ENCODE measurements around the gene MSI2.

Gene MSI2

DNA sequence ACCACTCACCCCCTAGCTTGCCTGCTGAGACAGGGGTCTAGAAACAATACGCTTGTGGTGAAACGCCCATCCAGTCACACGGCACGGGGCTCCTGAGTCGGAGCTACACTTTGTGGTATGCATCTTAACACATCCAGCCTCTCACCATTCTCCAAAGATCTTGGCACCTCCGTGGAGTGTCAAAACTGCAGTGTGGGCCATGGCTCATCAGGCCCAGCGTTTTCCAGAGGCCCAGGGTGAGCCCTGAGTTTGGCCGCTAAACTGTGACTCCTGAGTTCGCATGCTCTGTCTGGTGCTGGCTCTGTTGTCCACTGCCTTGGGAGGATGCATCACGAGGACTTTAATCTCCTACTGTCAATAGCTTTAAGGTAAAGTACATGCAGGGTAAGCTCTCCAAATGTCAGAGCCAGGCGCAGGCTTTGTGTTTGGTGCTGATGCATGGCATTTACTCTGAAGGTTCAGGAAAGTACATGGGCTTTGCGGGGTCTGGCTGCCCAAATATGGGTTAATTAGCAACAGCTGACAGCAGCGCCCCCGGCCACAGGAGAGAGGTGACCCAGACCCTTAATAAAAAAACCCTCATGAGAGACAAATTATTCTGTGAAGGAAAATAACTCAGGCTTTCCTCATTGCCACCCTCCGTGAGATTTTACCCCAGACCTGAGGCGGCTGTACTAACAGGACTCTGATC is 370.3 kb downstream of the MSI2 start:
- no peak for DNase-seq

DNA sequence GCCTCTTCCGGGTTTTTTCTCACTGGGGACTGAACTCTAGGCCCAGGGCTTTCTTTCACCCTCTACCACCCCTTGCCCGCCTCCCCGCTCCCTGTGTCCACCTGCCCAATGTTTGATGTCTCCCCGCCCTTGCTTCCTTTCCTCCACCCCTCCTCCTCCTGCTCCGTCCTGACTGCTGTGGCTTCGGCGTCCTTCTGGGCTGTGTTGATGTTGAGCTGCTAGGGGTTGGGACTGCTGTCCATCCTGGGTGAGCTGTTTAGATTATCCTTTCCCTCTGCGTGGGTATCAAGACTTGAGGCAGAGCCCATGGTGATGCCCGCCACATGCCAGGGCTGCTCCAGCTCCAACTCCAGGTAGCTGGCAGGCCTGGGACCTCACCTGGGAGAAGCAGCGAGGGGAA is 371.3 kb downstream of the MSI2 start:
- DNase-seq = no peak

DNA sequence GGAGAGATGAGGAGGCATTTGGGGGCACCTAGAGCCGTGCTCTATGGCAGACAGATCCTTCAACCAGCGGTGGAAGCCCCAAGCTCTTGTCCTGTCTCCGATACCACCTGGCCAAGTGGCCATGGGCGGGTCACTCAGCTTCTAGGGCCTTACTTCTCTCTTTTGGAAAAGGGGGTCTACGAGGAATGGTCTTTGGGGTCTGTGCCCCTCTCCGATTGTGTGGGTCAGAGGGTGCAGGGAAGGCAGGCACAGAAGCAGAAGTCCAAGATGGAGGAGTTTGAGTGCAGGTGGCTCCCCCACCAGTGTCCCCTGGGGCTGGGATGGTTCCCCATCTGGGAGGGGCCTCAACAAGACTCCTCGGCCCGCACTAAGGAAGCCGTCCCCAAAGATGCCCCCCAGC is 372.1 kb downstream of the MSI2 start:
- no peak for DNase-seq

DNA sequence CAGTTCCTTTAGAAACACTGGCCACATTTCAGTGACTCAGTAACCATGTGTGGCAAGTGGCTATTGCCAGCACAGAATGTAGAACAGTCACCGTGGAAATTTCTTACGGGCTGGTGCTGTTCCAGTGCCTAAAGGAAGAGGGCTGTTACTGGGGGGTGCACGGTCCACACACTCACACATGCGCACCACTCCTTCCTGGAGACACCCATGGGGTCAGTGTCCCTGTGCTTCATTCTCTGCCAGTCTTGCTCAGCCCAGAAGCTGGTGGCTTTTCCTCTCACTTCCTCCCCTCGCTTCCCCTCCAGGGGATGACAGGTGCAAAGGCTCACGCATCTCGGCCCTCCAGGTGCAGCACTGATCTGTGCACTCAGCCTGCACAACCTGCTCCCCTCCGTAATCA is 373.1 kb downstream of the MSI2 start:
- DNase-seq = no peak

DNA sequence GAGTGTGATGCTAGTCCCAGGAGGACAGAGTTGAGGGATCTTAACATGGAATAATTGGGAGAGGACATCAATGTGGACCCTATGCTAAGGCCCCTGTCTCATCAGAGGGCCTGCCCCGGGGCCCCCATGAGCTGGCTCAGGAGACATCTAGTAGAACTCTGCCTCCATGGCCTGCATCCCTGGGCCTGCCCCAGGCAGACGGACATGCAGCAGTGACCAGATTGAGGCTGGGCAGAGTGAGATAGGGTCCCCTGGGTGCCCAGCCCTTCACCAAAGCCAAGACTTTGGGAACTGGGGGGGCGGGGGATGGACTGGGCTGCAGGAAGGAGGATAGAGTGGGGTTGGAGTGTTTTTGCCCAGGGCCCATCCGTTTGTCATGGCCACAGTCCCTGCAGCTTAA is 373.6 kb downstream of the MSI2 start:
- no peak for DNase-seq

DNA sequence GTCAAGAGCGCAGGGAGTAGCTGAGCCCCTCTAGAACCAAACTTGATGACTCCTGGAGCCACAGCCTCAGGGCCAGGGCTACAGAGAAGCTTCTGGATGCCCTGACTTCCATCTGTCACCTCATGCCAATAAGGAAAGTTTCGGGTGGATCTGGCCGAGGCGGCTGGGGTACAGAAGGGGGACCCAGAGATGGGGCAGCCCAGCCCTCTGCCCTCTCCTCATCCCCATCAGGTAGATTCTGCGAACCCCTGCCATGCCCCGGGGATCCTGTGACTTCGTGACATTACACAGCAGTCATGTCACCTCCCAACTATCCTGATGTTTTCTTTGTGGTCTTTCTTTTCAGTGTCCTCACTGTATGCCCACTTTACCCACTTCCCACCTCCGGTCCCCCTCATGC is 374.4 kb downstream of the MSI2 start:
- DNase-seq = no peak

DNA sequence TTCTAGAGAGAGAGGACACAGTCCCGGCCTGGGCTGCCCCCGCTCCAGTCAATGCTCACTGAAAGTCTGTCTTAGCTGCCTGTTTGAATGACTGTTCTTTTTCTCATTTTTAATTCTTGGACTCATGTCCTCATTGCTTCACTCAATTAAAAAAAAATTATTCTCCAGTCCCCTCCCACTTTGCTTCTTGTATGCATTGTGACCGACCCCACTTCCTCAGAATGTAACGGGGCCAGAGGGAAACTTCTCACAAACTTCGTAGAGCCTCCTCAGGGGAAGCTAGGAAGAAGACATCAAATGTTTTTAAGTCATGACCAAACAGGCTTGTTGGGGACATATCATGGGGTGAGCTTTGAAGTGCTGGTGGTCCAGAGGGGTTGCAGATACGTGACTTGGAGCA is 375.5 kb downstream of the MSI2 start:
- DNase-seq = no peak

DNA sequence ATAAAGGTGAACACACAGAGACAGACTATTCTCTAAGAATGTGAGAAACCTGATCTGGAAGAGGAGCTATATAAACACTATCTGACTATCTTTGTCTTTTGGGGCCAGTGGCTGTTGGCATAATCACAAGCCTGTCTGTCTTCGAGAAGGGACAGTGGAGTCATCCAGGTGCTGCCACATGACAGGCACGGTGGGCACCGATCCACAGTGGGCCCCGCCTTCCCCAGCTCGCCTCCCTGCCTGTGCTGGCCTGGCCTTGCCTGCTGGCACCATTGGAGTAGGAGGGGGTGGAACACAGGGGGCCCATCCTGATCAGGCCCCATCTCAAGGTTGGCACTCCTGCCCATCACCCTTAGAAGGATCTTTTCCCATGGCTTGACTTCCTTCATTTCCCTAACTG is 376.0 kb downstream of the MSI2 start:
- DNase-seq = no peak

DNA sequence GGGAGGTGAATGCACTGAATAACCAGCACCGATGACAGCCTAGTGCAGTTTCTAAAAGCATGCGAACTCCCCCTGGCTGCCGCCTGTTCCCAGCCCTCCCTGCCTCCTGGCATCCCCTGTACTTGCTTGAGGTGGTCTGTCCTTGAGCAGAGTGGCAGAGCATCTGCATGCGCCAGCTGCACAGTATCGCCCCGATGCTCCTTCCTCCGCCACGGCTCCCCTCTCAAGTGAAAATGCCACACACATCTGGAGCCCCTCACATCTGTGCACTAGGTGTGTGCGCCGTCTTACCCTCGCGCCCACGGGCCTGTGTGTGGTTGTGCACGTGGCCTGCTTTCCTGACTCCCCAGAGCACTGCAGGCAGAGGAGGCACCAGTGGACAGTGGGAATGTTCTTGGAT is 376.9 kb downstream of the MSI2 start:
- DNase-seq = no peak

DNA sequence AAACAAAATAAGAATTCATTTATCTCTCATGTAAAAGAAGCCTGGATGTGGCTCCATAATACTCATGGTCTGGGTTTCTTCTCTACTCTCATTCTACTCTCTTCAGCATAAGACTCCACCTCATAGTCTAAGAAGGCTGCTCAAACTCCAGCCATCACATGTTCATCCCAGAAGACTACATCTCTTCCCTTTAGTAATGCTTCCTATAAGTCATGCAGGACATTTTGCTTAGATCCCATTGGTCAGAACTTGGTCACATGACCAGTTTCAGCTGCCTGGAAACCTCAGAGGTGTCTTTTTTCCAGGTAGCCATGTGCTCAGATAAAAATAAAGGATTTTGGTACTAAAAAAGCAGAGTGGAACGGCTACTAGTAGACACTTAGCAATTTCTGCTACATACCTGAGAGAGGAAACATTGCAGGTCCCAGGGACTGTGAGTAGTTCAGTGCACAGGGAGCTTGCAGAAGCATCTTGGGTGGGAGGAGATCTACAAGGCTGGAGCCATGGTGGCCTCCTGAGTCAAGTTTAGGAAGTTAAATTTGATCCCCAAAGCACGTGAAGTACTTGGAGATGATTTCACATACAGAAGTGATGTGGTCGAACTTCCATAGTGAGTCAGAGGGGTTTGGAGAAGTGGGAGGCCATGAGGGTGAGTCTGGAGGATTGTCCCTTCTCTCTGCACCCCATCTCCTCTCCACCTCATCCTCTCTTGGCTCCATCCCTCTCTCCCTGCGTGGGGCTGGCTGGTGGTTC is 378.6 kb downstream of the MSI2 start:
- DNase-seq = peak; percentile 33

DNA sequence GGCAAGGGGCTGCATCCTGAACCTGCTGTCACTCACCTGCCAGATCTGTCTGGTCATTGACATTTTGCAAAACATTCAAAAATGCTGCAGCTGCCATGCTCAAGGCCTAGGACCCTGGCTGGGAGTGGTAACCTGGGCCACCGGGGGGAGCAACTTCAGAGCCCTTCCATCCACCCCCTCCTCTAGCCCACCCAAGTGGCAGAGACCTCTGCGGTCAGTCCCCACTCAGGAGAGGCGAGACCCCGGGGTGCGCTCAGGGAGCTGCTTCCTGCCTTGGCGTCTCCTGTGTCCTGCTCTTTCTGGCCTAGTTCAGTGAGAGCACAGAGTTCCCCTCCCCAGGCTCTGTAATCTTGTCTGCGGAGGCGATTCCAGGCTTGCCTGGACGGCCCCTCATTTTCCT is 380.0 kb downstream of the MSI2 start:
- DNase-seq = no peak

DNA sequence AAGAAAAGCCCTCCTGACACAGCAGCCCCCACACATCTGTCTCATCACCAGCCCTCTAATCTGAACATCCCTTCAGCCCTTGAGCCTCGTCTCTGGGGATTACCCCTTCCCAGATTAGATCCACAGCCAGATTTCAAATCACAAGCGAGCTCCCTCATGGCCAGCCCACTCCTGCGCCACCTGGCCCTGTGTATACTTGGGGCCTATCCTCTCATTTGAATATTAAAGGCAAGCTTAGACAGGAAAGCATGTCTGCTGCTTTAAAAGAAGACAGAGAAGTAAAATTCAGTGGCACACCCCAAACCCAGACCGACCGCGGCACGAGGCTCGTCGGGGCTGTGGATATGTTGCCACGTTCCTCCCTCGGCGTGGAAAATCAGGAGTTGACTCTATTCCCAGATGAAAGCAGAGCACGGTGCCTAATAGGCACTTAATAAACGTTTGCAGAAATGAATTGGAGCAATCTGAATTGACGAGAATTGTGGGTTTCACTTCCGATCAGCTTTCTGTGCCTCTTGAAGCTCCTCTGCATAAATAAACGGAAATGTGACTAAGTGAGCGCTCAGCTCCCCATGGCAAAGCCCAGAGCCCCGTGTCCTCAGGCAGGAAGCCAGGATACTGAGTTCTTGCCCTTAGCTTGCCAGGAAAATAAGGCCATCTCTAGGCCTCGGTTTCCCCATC is 380.8 kb downstream of the MSI2 start:
- no peak for DNase-seq

DNA sequence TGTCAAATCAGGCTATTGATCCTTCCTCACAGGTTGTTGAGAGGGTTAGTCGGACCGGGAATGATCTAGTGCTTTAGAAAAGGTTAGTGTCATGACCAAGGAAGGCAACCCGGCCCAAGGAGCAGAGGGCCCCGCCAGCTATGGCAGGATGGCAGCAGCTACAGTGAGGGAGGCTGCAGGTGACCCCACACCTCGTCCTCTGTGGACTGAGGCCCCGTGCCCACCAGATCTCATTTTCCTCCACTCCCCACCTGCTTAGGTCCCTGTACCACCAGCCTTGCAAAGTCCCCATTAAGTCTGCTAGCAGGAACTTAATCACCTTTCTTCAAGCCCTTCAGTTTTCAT is 381.3 kb downstream of the MSI2 start:
- no peak for DNase-seq

DNA sequence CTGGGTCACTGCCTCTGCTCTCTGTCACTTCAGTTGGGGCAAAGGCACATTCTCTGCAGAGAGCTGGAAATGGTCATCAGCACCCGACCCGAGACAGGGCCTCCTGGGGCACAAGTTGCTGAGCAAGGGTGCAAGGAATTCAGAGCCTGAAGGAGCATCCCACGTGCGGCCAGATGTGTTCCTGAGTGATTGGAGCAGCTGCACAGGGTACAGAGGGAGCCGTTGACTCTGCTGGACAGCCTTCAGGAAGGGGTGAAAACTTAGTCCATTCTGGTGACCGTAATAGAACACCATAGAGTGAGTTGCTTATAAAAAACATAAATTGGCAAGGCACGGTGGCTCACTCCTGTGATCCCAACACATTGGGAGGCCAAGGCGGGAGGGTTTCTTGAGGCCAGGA is 382.0 kb downstream of the MSI2 start:
- no peak for DNase-seq

DNA sequence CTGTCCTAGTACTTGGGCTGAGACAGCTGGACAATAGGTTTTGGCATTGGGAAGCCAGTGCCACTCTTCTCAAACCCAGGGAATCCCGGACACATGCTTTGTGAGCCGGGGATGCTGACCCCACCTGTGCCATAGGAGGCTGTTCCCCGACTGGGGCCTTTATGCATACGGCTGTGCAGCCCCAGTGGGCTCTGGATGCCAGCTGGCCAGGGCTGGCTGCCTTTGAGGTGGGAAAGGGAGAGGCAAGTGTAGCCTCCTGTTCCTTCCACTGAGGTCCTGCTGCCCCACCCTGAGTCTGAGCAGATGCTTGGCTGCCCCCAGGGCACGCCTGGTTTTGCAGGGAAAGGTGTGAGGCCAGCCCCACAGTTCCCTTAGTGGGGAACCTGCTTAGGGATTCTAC is 383.1 kb downstream of the MSI2 start:
- DNase-seq = no peak

DNA sequence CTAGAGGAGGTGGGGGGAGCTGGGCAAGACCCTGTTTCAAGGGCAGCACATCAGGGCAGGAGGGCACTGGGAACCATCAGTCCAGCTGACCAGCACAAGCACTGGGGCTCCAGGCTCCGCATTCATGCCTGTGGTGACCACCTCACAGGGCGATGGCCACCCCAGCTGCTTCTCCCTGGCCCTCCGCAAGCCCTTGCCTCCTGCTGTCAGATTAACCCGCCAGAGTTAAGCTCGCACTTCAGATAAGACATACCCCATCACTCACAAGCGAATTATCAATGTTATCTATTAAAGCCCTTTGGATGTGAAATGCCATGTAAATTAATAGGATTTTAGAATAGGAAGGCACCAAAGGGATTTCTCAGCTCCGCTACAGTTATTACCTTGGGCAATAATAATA is 383.8 kb downstream of the MSI2 start:
- DNase-seq = no peak

DNA sequence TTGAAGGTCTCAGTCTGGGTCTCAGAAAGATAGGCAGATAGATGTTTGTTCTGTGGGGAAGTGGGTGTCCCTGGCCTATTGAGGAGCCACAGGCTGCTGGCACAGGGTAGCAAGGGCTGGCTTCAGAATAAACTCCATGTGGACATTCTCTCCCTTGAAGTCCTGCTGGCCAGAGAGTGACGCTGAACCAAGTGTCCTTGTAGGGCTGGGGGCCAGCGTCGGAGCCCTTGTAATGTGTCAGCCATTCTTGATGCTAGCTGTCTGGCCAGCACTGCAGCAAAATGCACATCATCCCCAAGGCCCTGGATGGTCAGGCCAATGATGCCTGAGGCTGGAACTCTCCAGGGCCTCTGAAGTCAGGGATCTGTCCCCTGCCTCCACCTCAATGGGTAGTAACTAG is 385.4 kb downstream of the MSI2 start:
- DNase-seq = no peak

DNA sequence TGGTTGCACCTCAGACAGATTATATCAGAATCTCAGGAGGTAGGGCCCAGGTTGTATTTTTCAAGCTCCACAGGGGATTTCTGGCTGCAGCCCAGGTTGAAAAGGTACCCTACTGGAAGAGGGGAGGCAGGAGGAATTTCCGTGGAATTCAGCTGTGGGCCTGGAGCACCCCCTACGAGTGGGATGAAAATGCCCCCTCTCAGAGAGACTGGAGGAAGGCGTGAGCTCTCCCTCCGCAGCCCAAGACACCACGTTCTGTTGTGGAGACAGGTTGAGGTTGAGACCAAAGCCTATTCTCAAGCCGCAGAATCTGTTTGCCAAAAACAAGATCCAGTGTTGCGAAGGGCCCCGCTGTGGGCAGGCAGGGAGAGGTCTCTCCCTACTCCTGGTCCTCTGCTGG is 386.7 kb downstream of the MSI2 start:
- DNase-seq = no peak

DNA sequence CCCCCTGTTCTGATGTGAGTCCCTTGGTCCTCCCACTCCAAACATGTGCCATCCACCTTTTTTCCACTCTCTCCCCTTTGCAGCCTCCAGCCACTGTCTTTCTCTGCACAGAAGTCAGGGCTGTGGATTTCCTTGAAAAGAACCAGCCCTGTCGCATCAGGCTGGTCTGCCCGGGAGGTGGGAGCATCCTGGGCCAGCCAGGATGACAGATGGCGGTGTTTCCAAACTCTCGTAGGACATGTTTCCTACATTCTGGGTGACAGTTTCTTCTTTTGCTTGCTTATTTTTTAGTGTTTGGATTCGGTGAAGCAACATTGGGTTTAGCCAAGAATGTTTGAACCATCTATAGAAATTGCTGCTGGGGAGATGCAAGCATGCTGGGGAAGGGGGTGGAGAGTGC is 388.0 kb downstream of the MSI2 start:
- DNase-seq = no peak

DNA sequence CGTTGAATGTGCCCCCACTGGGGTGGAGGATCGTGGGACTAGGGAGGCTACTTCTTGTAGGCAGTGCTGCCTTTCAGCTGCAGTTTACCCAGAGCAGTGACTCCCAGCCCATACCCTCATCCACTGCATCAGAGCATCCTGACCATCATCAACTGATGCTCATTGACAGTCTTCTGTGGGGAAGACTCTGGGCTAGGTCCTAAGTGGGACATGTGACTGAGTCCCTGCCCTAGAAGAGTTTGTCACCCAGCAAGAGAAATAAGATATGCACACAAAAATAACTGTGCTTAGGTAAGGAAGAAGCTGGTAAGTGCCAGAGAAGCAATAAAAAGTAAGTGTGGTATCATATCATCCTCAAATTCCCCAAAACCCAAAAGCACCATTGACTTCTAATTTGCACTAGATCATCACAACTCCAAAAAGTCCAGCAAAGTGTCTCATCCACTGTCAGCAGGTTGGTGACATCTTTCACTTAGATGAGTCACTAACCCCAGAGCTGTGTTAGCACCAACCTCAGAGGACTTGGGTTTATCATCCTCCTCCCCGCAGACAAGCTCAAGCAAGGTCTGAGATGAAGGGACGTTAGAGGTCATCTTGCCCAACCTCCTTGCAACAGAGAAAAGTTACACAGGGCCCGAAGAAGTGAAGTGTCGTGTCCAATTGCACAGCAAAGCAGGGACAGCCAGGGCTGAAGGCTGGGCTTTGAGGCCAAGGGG is 389.8 kb downstream of the MSI2 start:
- DNase-seq = no peak

DNA sequence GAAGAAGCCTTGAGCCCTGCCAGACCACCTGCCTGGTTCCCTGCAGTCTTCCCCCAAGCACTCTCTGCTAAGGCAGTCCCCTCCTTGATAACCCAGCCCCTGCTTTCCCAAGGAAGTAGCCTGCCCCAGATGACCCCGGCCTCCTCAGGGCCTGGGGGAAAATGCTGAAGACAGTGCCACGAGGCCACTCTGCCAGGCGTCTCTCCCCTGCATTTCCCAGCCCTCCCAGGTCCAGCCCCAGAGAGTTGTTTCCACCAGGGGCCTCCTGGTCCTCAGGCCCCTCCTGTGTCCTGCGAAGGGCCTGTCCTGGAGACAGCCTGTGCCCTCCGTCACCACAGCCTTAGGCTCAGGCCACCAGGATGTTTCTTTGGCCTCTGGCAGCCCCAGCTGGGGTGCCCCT is 392.4 kb downstream of the MSI2 start:
- no peak for DNase-seq

DNA sequence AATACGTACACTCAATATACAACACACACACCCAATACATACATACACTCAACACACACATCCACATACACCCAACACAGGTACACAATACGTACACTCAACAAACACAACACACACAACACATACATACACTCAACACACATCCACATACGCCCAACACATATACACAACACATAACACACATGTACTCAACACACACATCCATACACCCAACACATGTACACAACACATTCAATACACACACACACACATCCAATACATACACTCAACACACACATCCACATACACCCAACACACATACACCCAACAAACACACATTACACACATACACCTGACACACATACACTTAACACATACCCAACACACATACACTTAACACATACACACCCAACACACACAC is 392.9 kb downstream of the MSI2 start:
- DNase-seq = no peak

DNA sequence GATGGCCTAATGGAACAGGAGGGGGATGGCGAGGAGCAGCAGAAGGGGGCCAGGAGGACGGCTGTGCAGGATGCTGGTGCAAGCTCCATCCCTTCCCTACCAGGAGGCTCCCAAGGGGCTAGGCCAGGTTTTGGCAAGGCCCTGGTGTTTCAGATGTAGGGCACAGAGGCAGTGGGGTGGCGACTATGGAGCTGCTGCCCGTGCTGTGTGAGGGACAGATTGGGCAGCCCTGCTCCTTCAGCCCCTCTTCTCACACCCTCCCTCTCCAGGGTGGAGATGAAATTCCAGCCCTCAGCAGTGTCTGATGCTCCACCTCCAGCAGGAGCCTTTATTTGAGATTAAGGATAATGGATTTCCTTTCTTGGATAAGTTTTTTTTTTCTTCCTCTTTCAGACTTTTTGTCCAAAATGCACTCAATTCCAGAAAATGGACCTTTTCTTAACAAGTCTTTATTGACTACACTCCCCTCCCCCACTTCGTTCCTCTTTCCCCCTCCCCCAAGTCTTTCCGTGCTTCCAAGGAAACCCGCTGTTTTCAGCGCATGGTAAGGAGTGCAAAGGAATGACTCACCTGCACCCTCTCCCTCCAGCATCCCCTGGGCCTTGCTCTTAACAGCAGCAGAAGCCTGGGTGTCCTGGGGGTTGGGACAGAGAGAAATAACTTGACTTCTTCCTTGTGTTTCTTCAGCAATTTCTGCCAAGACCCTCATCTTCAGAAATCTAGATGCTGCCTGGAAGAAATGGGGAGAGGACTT is 393.6 kb downstream of the MSI2 start:
- peak; percentile 74 for DNase-seq
